Lower lobe of right lung (tissue), 2 donors: Measurements from ENCODE around the gene GABRR2. TPM values are rescaled to one million over a fixed set of nuclear protein-coding genes. Genes with fewer than 3 reads are reported as not detected.

Experiments used
- ATAC-seq, 2 donors: fragments of 200-7000 bp; cut with Tn5 transposase; one replicate each; pipeline ENCODE4 v1.9.1; 2020 to 2022; ENCODE audit warnings: mild to moderate bottlenecking in 2 of 2, moderate library complexity in 2 of 2
- DNase-seq: peaks from one replicate; pipeline ENCODE4 v3.0.0-alpha.2; 2020
- H3K27ac ChIP-seq: fragments of 200-600 bp; one replicate; pipeline ENCODE4 v1.8.0; 2022
- H3K27me3 ChIP-seq: fragments of 200-600 bp; one replicate; pipeline ENCODE4 v1.8.0; 2022; ENCODE audit warnings: low read depth
- H3K36me3 ChIP-seq: fragments of 200-600 bp; one replicate; pipeline ENCODE4 v1.8.0; 2022; ENCODE audit warnings: mild to moderate bottlenecking
- H3K4me1 ChIP-seq: fragments of 200-600 bp; one replicate; pipeline ENCODE4 v1.8.0; 2022
- H3K4me3 ChIP-seq: fragments of 200-600 bp; one replicate; pipeline ENCODE4 v1.8.0; 2022; ENCODE audit warnings: mild to moderate bottlenecking
- H3K9me3 ChIP-seq: fragments of 200-600 bp; one replicate; pipeline ENCODE4 v1.8.0; 2022
- intact Hi-C: fragments of 100-400 bp; cut with DNase I; formaldehyde crosslinking; loops from one replicate; pipeline ENCODE4 v1.11.0; 2022
- total RNA-seq: library from RNA; stranded (reverse); fragmentation: NEBNext Ultra II Directional; extraction: Animal tissue kit (Norgen Biotek cat#: 25700); gene quantifications from one replicate; pipeline ENCODE4 v1.2.1, GENCODE V29; 2021
- TF ChIP-seq, protein P1 (sequence below): fragments of 200-600 bp; IDR thresholded peaks from one replicate; pipeline ENCODE4 v1.8.0; 2022; ENCODE audit warnings: antibody characterized with exemption, mild to moderate bottlenecking
- donor health status: DM: no; HTN: yes; CAD: no; lungs with severe emphysema.

GABRR2 gene
- total RNA-seq, 1 donor from 2014 or later: 1.2 TPM

DNA sequence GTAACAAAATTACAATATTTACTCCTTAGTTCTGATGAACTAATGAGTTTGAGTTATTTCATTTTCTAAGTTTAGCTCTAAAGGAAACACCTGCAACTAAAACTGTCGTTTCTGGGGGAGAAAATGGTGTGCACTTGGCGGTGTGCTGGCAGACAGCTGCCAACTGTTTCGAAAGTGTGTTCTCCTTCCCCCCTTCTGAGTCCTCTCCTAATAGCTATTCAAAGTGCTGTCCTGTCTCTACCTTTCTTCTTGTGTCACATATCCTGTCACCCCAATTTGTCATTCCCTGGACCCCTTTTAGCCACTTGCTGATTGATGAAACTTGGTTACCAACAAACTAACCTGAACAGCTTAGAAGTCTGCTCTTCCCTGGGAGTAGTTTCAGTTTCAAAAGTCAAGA is 42.3 kb upstream of the GABRR2 start:
- peak overlapping the region; percentile 20 for H3K27ac ChIP-seq
- H3K4me3 ChIP-seq: peak overlapping the region; percentile 24
- no peak for ATAC-seq
- peaks cover 7% of the 10 kb centered on the region for H3K4me1 ChIP-seq
- H3K9me3 ChIP-seq: no peaks in the 10 kb centered on the region
- TF ChIP-seq, protein P1, sequence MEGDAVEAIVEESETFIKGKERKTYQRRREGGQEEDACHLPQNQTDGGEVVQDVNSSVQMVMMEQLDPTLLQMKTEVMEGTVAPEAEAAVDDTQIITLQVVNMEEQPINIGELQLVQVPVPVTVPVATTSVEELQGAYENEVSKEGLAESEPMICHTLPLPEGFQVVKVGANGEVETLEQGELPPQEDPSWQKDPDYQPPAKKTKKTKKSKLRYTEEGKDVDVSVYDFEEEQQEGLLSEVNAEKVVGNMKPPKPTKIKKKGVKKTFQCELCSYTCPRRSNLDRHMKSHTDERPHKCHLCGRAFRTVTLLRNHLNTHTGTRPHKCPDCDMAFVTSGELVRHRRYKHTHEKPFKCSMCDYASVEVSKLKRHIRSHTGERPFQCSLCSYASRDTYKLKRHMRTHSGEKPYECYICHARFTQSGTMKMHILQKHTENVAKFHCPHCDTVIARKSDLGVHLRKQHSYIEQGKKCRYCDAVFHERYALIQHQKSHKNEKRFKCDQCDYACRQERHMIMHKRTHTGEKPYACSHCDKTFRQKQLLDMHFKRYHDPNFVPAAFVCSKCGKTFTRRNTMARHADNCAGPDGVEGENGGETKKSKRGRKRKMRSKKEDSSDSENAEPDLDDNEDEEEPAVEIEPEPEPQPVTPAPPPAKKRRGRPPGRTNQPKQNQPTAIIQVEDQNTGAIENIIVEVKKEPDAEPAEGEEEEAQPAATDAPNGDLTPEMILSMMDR: no peak
- no peaks in the 10 kb centered on the region for H3K36me3 ChIP-seq
- intact Hi-C loops: no loop called here
- no peak for DNase-seq
- no peaks in the 10 kb centered on the region for H3K27me3 ChIP-seq

DNA sequence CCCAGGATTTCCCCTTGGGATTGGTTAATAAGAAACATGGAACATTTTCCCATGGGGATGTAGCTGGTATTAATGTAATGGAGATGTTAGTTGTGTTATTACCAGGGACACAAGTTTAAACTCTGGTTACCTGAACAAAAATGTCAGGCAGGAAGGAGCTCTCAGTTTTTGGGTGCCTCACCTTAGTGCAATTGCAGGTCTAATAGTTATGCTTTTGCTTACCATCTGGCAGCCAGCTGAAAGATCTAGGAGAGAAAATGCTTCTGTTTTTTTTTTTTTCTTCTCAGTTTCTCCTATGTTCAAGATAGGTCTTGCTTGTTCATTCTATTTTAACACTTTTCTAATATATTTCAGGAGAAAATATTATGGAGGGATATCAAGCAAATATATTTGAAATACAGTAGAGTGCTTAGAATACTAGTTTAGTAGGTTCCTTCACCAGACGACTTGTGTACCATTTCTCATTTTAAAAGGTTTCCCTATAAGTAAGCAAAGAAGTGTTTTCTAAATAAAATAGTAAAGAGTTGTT is 41.6 kb upstream of the GABRR2 start:
- H3K27ac ChIP-seq: no peak overlapping the region

DNA sequence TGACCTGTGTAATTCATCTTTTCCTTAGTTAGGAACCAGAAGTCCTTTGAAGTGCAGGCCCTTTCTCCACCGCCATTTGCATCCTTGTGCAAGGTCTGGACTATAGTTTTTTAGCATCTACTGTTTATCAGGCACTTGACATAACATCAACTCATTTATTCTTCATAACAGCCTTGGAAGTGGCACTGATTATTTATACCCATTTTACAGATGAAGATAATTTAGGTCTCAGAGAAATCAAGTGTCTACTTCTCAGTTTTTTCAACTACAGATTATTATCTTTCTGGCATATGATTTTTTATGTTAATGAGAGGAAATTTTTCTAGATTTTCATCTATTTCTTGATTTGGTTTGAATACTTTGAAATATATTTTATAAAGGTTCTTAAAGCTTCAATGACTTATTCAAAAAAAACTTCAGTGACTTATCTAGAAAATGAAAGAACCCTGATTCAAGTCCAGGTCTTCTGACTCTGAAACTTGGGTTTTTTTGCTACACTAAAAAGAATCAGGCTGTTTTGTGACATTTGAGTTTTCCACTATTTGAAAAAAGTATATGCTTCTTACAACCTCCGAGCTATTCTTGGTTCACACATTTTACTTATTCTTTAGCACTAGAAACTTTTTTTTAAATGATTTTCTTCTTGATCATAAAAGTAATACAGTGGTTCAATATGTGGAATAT is 40.6 kb upstream of the GABRR2 start:
- ATAC-seq: no peak
- TF ChIP-seq, protein P1: no peak
- H3K27ac ChIP-seq: no peak overlapping the region
- no peaks in the 10 kb centered on the region for H3K36me3 ChIP-seq
- peaks cover 16% of the 10 kb centered on the region for H3K4me1 ChIP-seq
- no peak overlapping the region for H3K4me3 ChIP-seq
- intact Hi-C loops: no loop called here
- DNase-seq: no peak
- H3K9me3 ChIP-seq: no peaks in the 10 kb centered on the region
- no peaks in the 10 kb centered on the region for H3K27me3 ChIP-seq

More for the DNA sequence above, 41.6 kb upstream of the GABRR2 start:
- DNase-seq (no peak), ATAC-seq (no peak)
- TF ChIP-seq, protein P1: no peak
- Histone ChIP-seq H3K4me3 (no peak overlapping the region), H3K4me1 (peaks cover 7% of the 10 kb centered on the region), H3K36me3 (no peaks in the 10 kb centered on the region), H3K9me3 (no peaks in the 10 kb centered on the region), H3K27me3 (no peaks in the 10 kb centered on the region)
- intact Hi-C loops: no loop called here

DNA sequence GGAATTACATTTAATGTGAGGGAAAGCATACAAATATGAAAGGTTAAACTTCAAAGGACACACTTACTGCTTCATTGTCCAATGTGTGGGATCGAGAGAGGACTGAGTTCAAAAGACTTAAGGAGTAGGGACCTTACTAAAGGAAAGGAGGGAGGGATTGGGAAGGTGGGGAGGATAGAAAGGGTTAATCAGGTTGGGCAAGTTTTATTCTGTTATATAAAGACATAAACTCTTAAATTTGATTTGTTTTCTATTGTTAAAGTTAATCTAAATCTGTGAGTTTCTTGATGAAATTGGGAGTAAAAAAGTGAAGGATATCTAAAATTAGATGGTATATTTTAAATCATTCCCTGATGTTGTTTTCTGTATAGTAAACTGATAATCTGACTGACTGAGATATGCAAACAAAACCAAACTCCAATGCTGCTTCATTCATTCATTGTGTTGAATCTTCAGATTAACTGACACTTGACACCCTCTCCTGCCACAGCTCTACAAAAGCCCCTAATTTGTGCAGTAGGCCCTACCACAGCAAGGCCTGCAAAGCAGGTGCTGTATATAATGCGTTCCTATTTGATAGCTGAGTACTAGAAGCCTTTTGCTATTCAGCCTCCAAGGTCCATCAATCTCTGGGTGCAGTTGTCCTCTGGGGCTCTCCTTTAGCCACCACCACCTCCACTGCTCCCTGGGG is 38.7 kb upstream of the GABRR2 start:
- Histone ChIP-seq H3K36me3 (no peaks in the 10 kb centered on the region), H3K27me3 (no peaks in the 10 kb centered on the region), H3K27ac (peak overlapping the region; percentile 99), H3K9me3 (no peaks in the 10 kb centered on the region), H3K4me3 (no peak overlapping the region), H3K4me1 (peaks cover 33% of the 10 kb centered on the region)
- DNase-seq (no peak), ATAC-seq (no peak)
- intact Hi-C loops: no loop called here
- TF ChIP-seq, protein P1: no peak

DNA sequence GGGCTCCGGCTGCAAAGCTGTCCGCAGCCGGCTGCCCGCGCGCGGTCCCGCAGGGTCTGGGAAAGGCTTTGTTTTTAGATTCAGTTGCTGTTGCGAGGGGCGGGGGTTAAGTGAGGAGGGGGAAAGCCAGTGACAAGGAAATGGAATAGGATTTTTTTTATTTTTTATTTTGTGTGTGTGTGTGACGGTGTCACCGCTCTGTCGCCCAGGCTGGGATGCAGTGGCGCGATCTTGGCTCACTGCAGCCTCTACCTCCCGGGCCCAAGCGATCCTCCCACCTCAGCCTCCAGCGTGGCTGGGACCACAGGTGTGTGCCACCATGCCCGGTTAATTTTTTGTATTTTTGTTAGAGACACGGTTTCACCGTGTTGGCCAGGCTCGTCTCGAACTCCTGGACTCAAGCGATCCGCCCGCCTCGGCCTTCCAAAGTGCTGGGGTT is 38.0 kb upstream of the GABRR2 start:
- Histone ChIP-seq H3K27me3 (no peaks in the 10 kb centered on the region), H3K9me3 (no peaks in the 10 kb centered on the region), H3K4me3 (peak overlapping the region; percentile 88), H3K27ac (peak overlapping the region; percentile 99), H3K4me1 (peaks cover 40% of the 10 kb centered on the region), H3K36me3 (no peaks in the 10 kb centered on the region)
- no peak for DNase-seq
- TF ChIP-seq, protein P1: no peak
- ATAC-seq: no peak
- intact Hi-C loops: no loop called here
